Lung microvascular endothelial cell (primary cell): Measurements from ENCODE around the gene OR9A4. TPM values are rescaled to one million over a fixed set of nuclear protein-coding genes. Genes with fewer than 3 reads are reported as not detected.
"Not testable (repeated sequence)": the region's sequence is repeated elsewhere in the genome, so short reads cannot be mapped to it uniquely, and the experiment has no call there.

Experiments
- DNase-seq, 2 donors: peaks; one replicate each; pipeline versions ENCODE4 v3.0.0 to v3.0.0-alpha.2; 2010; ENCODE audit warnings: low read depth in 2 of 2
- total RNA-seq: library from RNA; depleted of rRNA; stranded (reverse); fragments of >200 nt; gene quantifications from 2 replicates; pipeline ENCODE4 v1.2.1, GENCODE V29; 2014

OR9A4 gene
- not detected in 2 replicates for total RNA-seq

DNA sequence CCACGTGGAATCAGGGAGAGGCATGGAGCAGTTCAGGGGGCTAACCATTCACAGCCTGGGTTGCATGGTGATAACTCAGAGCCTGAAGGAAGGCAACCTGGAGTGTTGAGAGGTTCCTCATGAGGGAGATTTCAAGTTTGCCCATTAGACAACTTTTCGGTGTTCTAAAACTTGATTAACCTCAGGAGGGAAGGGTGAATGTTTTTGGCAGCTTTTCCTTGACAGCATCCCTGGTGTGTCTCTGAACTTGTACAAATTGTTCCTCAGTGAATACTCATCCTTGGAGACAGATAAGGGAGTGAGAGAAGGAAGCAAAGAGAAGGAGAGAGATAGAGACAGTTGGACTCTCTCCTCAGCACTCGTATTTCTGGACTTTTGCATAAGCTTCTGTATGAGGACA is at the start of gene OR9A4:
TSS of gene OR9A4 (plus strand) at position 301 of the 400 bp plus-strand sequence. CDS start 2,477 bp downstream, outside the sequence.
- DNase-seq = no peak

GRCh38 chr7:141866974-141867373 is 49.2 kb upstream of the OR9A4 start:
- no peak for DNase-seq

- DNase-seq = no peak
Measured at GRCh38 chr7:141872931-141873330, 43.3 kb upstream of the OR9A4 start.

GRCh38 chr7:141874787-141875186 is 41.4 kb upstream of the OR9A4 start:
- no peak for DNase-seq

GRCh38 chr7:141875453-141875852 is 40.7 kb upstream of the OR9A4 start:
- no peak for DNase-seq

- DNase-seq = no peak
Measured at GRCh38 chr7:141876371-141876770, 39.8 kb upstream of the OR9A4 start.

DNA sequence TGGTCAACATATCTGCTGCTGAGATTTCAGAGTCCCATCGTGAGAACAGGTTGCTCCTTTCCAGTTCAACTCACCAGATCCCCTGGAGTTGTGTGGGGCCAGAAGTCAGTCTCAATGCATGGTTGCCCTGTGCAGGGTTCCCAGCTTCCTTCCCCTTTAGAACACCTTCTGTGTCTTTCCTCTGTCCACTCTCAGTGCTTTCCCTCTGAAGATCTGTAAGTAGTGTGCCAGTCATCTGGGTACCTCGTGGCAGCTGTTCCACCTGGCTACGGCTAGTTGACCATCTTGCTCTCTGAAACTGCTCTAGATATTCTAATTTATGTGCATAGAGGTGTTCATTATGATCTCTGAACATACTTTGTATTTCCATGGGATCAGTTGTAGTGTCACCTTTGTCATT is 38.8 kb upstream of the OR9A4 start:
- DNase-seq = no peak

GRCh38 chr7:141880960-141881359 is 35.2 kb upstream of the OR9A4 start:
- no peak for DNase-seq

DNA sequence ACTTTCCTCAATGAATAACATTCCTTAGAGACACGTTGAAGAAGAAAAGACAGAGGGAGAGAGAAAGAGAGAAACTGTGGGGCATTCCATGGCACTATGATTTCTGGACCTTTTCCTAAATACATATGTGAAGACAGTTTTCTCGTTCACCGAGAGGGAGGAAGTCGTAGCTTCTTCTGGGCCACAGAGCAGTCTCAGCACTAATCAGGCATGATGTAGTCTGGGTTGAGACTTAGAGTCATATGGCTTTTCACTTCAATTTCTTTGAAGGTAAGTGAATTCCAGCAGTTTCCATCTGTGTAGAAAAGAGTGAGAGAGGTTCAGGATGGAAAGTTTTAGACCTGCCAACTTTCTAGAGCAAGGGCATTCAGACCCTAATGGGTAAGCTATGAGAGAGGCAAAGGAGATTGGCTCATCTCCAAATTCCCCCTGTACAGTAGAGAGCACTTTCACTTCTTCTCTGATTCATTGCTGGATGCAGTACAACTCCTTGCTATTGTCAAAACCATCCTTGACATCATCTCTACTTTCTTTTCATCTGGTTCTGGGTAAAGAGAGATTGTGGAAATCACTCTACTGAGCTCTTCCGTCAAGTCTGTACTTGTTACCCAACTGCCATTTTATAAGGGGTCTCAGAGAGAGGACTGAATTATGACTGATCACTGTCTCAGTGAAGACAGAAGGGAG is 31.5 kb upstream of the OR9A4 start:
- no peak for DNase-seq

- no peak for DNase-seq
Measured at GRCh38 chr7:141889321-141889720, 26.9 kb upstream of the OR9A4 start.

GRCh38 chr7:141891336-141891735 is 24.9 kb upstream of the OR9A4 start:
- no peak for DNase-seq

GRCh38 chr7:141899366-141899765 is 16.8 kb upstream of the OR9A4 start:
- not testable (repeated sequence) for DNase-seq

- no peak for DNase-seq
Measured at GRCh38 chr7:141906285-141906684, 9.9 kb upstream of the OR9A4 start.

DNA sequence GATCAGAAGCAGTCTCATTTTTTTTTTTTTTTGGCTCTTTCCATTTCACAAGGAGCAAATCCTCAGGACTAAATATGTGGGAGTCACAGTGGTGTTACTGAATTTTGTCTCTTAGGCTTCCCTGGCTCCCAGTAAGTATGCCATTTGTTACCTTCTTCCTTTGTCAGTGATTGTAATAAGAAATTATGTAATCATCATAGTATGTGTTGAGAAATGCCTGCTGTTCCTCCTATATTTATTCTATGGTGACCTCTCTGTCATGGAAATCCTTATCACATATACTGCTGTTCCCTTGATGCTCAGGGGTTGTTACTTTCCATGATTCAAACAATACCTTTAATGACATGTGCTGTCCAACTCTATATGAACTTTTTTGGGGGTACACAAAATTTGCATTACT is 4.8 kb upstream of the OR9A4 start:
- DNase-seq = no peak

DNA sequence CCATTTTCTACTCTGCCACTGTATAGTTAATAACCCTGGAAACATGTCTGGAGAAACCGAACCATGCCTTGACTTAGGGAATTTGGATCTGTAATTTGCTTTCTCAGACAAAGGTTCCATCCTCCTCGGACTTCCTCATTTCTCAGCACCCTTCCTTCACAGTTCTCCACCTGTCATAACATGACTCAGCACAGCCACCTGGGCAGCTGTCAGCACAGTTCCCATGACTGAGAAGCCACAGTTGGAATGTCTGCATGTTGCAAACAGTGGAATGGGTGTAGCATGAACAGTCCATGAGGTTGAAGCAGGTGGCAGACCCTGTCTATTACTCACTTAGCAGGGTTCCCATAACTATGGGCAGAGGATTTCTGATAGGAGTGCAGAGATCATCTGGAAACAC is 634 bp upstream of the OR9A4 start:
- no peak for DNase-seq

DNA sequence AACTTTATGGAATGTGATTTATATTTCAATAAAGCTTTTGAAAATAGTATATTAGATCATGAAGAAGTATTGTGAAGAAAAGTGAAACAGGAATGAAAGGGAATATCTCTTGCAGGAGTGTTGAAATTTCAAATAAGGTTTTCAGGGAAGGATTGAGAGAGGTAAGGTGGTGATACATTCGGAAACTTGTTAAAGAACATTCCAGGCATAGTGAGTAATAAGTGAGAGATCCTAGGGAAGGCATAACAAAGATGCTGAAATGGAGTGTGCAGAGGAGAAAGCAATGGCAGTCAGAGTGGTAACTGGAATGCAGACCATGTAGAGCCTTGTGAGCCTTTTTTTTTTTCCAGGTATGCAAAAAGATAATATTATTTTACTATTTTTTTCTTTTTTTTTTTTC is 4.1 kb downstream of the OR9A4 start:
- no peak for DNase-seq

DNA sequence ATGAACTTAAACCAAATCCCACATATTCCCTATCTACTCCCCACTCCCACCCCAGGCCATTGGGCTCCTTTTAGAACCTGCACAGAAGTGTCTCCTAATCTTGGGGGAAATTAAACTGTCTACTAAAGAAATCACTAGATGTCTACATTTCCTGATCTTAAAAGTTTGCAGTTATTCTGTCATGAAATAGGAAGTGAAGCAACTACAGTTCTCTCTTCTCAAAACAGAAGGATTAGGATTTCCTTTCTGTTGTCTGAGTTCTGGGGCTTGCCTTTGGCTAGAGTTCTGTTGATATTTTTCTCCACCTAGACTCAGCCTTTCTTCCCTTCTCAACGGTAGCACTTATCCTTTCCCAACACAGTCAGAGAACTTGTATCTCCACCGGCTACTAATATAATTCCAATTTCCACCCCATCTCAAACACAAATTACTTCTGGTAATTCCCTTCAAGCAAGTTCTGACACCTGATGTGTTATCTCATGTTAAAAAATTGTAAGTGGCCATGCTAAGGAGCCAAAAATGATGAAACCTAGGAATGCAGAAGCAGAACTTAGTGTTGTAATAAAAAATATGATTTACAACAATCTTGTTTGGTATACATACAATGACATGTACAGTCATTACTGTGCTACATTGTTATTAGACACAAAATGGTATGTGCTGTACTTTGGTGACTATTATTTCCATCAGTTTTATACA is 12.1 kb downstream of the OR9A4 start:
- DNase-seq = no peak

DNA sequence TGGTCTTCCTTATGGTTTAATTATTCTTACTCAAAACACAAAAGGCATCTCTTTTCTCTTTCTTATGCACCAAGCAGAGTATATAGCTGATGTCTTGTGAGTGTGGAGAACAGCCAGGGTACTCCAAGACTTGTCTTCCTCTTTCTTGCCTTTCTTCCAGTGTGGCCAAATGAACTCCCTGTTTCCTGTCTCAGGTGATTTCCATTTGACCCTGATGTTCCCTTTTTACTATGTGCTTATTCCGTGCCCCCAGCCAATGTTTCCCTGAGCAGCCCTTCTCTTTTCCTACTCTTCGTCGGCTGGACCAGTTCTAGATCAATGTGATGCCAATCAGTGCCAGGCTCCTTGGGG is 12.6 kb downstream of the OR9A4 start:
- no peak for DNase-seq

- DNase-seq = no peak
Measured at GRCh38 chr7:141930211-141930610, 14.0 kb downstream of the OR9A4 start.

DNA sequence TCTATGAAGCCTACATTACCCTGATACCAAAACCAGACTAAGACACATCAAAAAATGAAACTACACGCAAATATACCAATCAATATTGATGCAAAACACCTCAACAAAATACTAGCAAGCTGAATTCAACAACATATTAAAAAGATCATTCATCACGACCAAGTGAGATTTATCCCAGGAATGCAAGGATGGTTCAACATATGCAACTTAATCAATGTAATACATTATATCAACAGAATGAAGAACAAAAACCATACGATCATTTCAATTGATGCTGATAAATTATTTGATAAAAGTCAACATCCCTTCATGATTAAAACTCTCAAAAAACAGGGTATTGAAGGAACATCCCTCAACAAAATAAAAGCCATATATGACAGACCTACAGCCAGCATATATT is 24.9 kb downstream of the OR9A4 start:
- no peak for DNase-seq

GRCh38 chr7:141943846-141944245 is 27.6 kb downstream of the OR9A4 start:
- DNase-seq = no peak

- no peak for DNase-seq
Measured at GRCh38 chr7:141944811-141945210, 28.6 kb downstream of the OR9A4 start.

DNA sequence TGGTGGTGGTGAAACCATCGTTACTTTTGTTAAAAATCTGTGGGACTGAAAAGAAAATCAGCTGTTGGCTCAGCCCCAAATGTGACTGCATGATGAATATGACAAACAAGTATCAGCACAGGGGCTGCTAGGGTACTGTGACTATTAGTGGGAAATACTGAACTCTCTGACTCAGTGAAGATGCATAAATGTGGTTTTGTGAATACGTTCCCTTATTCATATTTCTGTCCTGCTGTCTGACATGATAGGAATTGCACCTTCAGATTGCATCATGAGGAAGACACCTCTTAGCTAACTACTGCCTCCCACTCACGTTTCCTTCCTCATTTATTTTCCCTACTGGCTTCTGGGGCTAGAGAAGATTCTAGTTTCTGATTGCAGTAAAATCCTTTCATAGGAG is 29.2 kb downstream of the OR9A4 start:
- no peak for DNase-seq
